HepG2 (cell line): ENCODE data around the gene CFL1. TPM values are rescaled to one million over a fixed set of nuclear protein-coding genes. Genes with fewer than 3 reads are reported as not detected.

Experiments
- ARID4A ChIP-seq: sonication (generic); formaldehyde crosslinking; IDR thresholded peaks from 2 replicates; pipeline ENCODE4 v1.5.0; 2020; ENCODE audit warnings: mild to moderate bottlenecking, missing genetic modification reagents, borderline replicate concordance
- ASH2L ChIP-seq: fragments of 300-600, 200-600 bp; sonication (generic); IDR thresholded peaks from 2 replicates; pipeline ENCODE4 v1.7.0; 2017; ENCODE audit warnings: low read depth, mild to moderate bottlenecking, moderate library complexity, mixed read lengths, low read length; ENCODE audit not compliant: insufficient read length
- ATF1 ChIP-seq: IDR thresholded peaks from 2 replicates; pipeline ENCODE4 v1.6.1; 2016; ENCODE audit warnings: mild to moderate bottlenecking, control low read depth
- CCAR2 ChIP-seq: fragments of 200-400 bp; formaldehyde crosslinking; optimal IDR thresholded peaks from 2 replicates; pipeline ENCODE3; 2018; ENCODE audit warnings: low read depth, mild to moderate bottlenecking, low read length, moderate library complexity
- CTCF ChIP-seq: sonication (generic); formaldehyde crosslinking; IDR thresholded peaks from 2 replicates; pipeline ENCODE4 v1.5.0; 2020; ENCODE audit warnings: mild to moderate bottlenecking, missing genetic modification reagents, moderate library complexity
- FOXK1 ChIP-seq: sonication (generic); formaldehyde crosslinking; IDR thresholded peaks from 2 replicates; pipeline ENCODE4 v1.4.0; 2020; ENCODE audit warnings: low read depth, missing genetic modification reagents, borderline replicate concordance
- PHF5A ChIP-seq: IDR thresholded peaks from one replicate; pipeline ENCODE4 v1.6.1; 2018; ENCODE audit warnings: low read depth, missing genetic modification reagents; ENCODE audit not compliant: unreplicated experiment
- PRDM4 ChIP-seq: sonication (generic); formaldehyde crosslinking; IDR thresholded peaks from 2 replicates; pipeline ENCODE4 v1.9.0; 2021; ENCODE audit warnings: missing genetic modification reagents, borderline replicate concordance
- SIX4 ChIP-seq: sonication (generic); formaldehyde crosslinking; IDR thresholded peaks from 2 replicates; pipeline ENCODE4 v1.4.0; 2020; ENCODE audit warnings: missing genetic modification reagents
- TRIM24 ChIP-seq: sonication (generic); formaldehyde crosslinking; IDR thresholded peaks from 2 replicates; pipeline ENCODE4 v1.8.0; 2022; ENCODE audit warnings: mild to moderate bottlenecking, missing genetic modification reagents
- ZBTB10 ChIP-seq: sonication (generic); formaldehyde crosslinking; IDR thresholded peaks from 2 replicates; pipeline ENCODE4 v1.4.0; 2020; ENCODE audit warnings: missing genetic modification reagents, borderline replicate concordance
- ZNF30 ChIP-seq: sonication (generic); formaldehyde crosslinking; IDR thresholded peaks from 2 replicates; pipeline ENCODE4 v1.5.0; 2020; ENCODE audit warnings: mild to moderate bottlenecking, missing genetic modification reagents
- ZNF503 ChIP-seq: sonication (generic); formaldehyde crosslinking; IDR thresholded peaks from 2 replicates; pipeline ENCODE4 v1.4.0; 2020; ENCODE audit warnings: missing genetic modification reagents
- ZNF720 ChIP-seq: sonication (generic); formaldehyde crosslinking; IDR thresholded peaks from 2 replicates; pipeline ENCODE4 v1.4.0; 2020; ENCODE audit warnings: missing genetic modification reagents
- polyA plus RNA-seq, 8 experiments: library from polyadenylated mRNA; depleted of rRNA in 3 of 8; stranded (reverse) in 7 of 8; unstranded in 1 of 8; fragments of >200 nt; fragmentation: Illumina TruSeq in 4 of 8; extraction: Trizol in 4 of 8; gene quantifications; 2 replicates each; pipeline versions ENCODE4 v1.2.1 to v1.2.3, GENCODE V29; 2011 to 2016; ENCODE audit warnings: low read depth in 4 of 8, missing spikeins in 1 of 8, mixed read lengths in 1 of 8; ENCODE audit not compliant: insufficient read depth in 1 of 8
- total RNA-seq, 5 experiments: library from RNA; depleted of rRNA; stranded (reverse); fragments of >200 nt; fragmentation: Illumina TruSeq; extraction: Trizol; gene quantifications; 2 replicates each; pipeline ENCODE4 v1.2.3, GENCODE V29; 2016; ENCODE audit warnings: low read depth in 1 of 5

Gene CFL1
- total and polyA plus RNA-seq, 2 of the 13 experiments (the other 11 are each of a cell fraction or from before 2014, with no cell fraction given), result 379 to 383 TPM

- peak; percentile 76 for TF ChIP-seq ARID4A (CRISPR knock-in tag)
- TF ChIP-seq ZNF30 (CRISPR knock-in tag), result no peak
- TF ChIP-seq ATF1 (CRISPR knock-in tag), result no peak
- TF ChIP-seq SIX4 (CRISPR knock-in tag), result no peak
- TF ChIP-seq PRDM4 (CRISPR knock-in tag), result 0 out of 2 replicates have a peak, but pooled peaks have one; percentile 62
- no peak for TF ChIP-seq ZBTB10 (CRISPR knock-in tag)
- peak; percentile 35; the same call in 1 of the 2 replicates for TF ChIP-seq ZNF503
- TF ChIP-seq TRIM24 (CRISPR knock-in tag), result no peak
- no peak for TF ChIP-seq PHF5A (CRISPR knock-in tag)
- peak; percentile 30; the same call in 1 of the 2 replicates for TF ChIP-seq FOXK1 (CRISPR knock-in tag)
- peak; percentile 58 for TF ChIP-seq ASH2L
- TF ChIP-seq CCAR2, result no peak
- TF ChIP-seq CTCF (CRISPR knock-in tag), result no peak
- no peak for TF ChIP-seq ZNF720 (CRISPR knock-in tag)
These were observed 32.6 kb upstream of the CFL1 start, which contains the start of gene CCDC85B (continued) for GRCh38 chr11:65890324-65891218.
